A172 (cell line): ENCODE measurements around the gene MOB1A. TPM values are rescaled to one million over a fixed set of nuclear protein-coding genes. Genes with fewer than 3 reads are reported as not detected.
"Not testable (repeated sequence)": the region's sequence is repeated elsewhere in the genome, so short reads cannot be mapped to it uniquely, and the experiment has no call there.

ENCODE experiments used
- DNase-seq: peaks from one replicate; pipeline ENCODE4 v3.0.0-alpha.2; 2015; ENCODE audit warnings: low spot score
- total RNA-seq: library from RNA; depleted of rRNA; stranded (reverse); fragments of >200 nt; shearing (Covaris generic); gene quantifications from 2 replicates; pipeline ENCODE4 v1.2.3, GENCODE V29; 2014

Gene MOB1A
- total RNA-seq, 1 experiment from 2014 or later = 196 TPM

DNA sequence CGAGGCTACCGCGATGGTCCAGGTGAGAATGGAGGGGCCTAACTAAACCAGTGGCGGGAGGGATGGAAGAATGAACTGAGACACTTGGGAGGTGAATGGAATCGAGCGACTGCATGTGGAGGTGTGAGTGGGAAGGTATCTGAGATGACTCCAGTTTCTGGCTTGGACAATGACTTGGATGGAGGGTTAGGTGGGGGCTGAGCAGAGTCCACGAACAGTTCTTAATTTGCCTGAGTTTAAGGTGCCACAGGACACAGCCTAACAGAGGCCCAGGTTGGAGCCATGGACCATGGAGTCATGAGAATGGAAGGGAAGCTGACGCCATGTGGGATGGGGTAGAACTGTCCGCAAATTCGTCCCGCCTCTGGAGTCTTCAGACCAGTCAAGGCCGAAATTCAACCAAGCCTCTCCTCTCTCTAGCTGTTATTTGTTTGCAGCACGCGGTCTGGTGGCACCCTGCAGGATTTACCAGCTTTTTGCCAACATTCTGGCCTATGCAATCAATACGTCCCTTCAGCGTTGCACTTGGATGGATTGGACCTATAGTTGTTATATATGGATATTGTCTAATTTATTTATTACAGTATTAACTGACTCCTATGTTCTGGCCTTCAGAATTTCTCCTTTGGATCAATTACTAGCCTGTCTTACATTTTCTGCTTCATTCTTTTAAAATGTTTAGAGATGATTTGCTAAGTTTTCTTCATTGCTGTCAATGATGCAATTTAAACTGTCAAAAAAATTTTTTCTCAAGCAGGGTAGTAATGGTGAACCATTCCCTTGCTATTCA lies 30.0 kb downstream of the MOB1A start:
- DNase-seq = no peak

DNA sequence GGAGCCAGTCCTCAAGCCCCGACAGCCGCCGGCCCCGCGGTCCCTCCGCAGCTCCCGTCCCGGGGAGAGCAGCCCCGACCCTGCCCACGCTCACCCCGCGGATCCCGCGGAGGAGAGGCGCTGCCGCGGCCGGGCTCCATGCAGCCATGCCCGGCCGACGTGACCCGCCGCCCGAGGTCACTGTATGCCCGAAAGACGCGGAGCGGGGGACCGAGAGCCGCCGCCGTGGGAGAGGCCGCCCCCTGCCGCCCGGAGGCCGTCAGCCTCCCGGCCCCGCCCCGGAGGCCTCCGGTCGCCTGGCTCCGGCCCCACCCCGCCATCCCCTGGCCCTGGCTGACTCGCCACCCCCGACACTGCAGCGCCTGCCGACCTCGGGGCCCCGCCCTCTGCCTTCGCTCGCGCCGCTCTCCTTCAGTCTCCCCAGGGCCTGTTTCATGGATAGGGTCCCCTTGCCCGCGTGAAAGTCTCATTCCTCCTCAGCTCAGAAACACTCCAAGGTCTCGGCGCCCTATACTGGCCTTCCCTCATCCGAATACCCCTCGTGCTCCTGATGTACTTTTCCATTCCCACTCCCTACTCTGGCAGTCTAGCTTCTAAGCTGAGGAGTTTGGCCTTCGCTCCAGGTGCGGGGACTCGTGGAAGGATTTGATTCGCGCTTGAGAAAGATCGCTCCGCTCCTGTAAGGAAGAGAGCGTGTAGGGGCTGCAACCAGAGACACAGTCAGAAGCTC lies 30.8 kb downstream of the MOB1A start, which contains the start of gene BOLA3:
TSS of gene BOLA3 (minus strand) at position 186 of the 730 bp plus-strand sequence. CDS start at position 148, 38 bp downstream.
- DNase-seq = peak; percentile 62

DNA sequence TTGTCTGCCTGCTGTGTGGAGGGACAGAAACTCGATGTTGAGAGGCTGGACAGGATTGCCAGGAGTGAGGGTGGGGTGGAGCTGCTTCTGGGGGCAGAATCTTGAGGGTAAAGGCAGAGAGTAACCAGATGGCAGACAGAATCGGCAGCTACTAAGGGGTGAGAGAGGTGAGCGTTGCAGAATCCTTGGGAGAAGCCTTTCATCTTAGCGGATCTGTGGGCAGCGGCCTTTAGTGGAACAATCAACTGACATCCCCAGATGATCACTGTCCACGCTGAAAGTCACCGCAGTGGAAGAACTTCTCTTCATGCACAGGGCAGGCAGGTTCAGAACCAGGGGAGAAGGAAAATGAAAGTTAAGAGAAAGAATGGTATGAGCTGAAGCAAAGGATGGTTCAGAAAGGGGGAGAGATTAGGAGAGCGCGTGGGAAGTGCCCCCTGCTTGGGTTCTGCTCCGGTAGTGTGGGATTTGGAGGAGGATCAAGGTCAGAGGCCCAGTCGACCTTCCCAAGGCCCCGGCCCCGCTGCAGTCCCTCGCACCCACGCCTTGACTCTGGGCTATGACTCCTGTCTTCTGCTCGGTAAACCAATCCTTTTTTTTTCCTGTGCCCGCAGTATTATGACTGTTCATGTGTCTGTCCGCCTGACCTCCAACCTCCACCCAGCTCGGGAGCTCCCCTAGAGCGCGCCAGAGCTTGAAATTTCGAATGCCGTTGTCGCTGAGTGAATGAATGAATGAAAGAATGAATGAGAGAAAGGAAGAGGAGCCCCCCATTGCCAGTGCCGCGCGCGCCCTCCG lies 31.6 kb downstream of the MOB1A start:
- DNase-seq = peak; percentile 16

DNA sequence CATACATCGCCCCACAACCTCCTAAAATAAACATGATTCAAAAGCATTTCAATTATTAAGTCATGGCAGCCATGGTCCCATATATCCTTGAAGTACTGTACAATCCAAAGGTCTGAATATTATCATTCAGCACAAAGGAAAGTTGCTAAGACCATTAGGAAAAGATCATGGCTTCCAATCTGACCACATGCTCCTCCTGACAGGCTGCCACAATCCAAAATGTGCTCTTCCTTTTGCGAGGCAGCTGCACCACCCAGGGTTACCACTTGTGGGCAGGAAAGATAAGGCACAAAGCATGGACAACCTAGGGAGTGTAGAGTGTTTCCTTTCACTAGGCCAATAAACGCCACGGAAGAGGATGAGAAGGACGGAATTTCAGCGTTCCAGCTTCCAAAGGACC lies 36.3 kb downstream of the MOB1A start:
- no peak for DNase-seq

DNA sequence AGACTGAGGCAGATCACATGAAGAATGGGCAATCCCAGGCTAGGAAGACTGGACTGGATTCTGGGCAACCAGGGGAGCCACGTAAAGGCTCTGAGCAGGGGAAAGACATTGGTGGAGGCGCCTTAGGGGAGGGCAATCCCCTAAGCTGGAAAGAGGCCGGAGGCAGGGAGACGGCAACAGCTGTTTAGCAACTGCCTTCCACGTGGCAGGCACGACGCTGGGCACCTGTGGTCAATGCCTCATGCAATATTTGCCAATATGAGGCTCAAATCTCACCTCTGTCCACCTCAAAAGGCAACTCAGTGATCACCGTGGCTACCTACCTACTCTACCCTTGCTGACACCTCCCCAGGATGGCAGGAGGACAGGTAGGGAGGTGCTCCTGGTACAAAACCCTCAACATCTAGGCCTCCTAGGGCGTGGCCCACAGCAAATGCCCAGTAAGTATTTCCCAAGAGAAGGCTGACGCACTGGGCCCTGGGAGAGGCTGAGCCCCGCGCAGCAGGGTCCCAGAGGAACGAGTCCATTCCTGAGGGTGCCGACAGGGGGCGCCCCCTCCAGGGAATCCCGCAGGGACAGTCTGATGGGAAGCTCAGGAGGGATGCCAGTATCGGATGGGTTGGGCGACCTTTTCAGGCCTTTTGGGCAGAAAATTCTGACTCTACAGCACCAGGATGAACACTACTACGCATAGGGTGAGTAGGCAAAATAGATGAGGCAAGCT lies 39.9 kb downstream of the MOB1A start:
- no peak for DNase-seq

DNA sequence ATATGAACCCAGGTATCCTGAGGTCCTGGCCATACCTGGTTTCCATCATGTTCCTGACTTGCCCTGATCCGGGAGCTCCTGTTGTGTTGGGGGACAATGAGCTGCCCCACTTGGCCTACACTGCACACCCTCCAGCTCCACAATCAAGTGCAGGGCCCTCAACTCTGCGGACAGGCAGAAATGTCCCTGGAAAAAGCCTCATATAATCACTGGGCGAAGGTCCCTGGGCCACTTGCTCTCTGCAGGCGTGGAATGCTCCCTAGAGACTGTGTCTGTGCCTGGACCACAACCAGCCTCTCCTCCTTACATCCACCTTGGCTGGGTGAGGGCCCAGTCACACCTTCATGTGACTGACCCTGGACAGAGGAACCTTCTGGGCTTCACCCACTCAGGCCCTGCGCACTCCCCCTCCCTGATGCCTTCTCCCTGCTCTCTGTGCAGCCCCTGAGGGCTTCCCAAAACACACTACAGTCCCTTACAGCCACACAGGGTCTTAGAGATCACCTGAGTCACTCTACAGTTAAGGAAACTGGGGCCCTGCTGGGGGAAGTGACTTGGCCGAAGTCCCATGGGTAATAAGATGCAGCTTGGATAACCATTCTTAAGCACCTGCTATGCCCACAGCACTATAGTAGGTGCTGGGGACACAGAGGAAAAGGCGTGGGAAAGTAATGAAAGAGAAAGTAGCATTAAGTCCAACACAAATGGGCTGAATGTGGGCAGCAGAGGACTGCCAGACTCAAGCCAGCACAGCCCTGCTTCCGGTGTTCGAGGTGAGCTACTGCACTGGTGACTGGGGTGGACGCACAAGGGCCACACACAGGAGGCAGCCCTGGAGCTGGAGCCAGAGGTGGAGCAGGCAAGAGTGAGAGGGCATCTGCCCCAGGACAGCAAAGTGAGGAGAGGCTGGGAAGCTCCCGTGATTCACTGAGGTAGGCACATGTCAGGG lies 40.8 kb downstream of the MOB1A start:
- no peak for DNase-seq

DNA sequence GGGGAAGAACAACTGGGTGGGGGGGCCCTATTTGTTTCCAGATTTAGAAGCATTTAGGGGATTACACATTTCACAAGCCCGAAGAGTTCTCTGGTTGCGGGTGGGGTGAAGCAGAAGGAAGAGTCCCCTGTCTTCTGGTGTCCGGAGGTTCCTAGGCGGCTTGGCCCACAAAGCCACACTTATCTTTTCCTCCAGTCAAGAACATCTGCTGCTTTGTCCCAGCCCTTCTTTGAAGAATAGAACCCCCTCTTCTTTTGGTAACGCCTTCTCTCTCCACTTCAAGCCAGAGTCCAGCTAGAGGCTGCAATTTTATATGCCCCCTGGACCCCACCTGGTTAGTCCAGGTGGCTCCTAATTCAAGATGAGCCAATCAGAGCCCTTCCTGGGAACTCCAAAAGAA lies 46.8 kb downstream of the MOB1A start:
- no peak for DNase-seq

DNA sequence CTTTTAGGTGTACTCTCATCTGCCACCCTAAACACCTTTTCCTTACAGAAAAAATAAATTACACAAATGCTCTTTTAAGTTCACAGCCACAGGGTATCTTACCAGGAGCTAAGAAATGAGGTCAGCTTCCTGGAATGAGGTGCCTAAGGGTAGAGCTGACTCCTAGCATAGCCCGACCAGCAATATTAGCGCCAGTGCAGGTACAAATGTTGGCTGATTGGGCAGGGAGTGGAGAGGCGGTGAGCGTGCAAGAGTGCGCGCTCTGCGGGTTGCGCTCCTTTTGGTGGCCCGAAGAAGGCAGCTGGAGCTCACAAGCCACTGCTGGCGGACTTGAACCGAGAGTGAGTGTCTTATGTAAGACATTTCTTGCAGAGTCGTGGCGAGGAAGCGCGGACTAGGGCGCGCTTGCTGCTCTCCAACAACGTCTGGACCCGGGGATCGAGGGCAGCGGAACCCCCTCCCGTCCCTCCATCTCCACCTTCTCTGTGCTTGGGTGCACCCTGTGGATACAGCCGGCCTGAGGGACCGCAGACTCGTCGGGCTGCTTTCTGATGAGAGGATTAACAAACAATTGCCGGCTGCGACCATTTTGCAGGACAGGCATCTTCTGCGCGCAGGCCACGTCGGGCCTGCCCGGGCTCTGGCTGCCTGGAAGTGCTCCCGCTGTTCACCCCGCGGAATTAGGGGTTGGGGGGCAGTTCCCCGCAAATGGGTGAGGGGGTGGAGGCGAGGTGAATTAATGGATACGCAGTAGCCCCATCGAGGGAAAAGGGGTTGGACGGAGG lies 48.3 kb downstream of the MOB1A start:
- DNase-seq = no peak

DNA sequence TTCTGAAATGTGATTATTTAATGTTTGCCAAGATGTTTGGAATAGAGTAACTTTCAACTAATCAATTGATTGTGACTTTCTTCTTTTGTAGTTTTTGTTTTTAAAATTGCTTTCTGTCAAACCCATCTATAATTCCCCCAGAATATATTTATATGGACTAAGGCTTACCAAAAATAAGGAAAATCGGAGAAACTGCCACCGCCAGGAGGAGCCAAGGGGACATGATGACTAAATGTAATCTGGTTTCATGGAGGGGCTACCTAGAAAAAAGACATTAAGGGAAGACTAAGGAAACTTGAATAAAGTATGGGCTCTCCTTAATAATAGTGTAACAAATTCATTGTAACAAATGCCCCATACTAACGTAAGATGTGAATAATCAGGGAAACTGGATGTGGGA lies 50.5 kb downstream of the MOB1A start:
- no peak for DNase-seq

DNA sequence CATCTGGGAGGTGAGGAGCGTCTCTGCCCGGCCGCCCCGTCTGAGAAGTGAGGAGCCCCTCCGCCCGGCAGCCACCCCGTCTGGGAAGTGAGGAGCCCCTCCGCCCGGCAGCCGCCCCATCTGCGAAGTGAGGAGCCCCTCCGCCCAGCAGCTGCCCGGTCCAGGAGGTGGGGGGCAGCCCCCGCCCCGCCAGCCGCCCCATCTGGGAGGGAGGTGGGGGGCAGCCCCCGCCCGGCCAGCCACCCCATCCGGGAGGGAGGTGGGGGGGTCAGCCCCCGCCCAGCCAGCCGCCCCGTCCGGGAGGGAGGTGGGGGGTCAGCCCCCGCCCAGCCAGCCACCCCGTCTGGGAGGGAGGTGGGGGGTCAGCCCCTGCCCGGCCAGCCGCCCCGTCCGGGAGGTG lies 54.7 kb downstream of the MOB1A start:
- not testable (repeated sequence) for DNase-seq

DNA sequence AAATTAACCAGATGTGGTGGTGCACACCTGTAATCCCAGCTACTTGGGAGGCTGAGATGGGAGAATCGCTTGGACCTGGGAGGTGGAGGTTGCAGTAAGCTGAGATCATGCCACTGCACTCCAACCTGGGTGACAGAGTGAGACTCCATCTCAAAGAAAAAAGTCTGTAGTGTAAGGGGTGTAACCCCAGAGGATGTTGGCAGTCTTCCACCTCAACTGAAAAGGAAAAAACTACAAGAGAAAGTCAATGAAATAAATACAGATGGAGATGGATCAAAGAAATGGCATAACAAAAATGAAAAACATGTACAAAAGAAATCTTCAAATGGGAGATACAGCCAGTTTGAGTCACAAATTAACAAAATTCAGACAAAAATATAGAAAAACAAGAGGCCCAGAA lies 56.8 kb downstream of the MOB1A start:
- not testable (repeated sequence) for DNase-seq

DNA sequence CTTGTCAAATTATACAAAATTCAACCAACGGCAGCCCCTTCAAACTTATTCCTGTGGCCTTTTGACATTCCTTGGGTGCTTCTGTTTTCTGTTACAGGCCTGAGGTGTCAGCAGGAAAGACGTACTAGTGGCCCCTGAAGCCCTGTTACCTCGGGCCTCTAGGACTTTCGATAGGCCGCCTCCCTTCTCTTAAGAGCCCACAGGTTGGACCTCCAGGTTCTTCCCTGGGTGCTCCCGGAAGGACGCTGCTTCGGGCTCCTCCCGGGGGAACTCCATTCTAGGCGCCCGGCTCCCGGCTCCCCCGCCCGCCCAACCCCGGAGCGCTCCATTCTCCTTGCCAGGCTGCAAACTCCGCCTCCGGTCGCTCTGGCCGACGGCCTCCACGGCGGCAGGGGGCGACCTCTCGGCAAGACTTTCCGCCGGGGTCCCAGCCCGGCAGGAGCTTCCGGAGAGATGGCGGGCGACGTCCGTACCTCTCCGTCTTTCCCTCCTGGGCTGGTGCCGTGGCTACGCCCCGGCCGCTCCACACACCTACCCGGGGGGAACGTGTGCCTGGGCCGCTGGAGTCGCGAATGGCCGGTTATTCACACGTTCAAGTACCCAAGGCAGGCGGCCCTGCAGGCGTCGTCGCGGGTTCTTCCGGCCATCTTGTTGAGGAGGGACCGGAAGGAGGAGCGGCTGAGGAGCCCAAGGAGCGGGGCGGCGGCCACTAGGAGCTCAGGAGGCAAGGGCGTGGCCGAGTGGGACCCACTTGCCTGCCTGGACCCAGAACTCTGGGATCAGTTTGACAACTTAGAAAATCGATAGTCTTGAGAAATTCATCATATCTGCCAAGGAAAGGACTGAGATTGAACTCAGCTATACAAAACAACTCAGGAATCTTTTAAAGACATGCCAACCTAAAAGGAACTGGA lies 58.5 kb downstream of the MOB1A start:
- peak; percentile 82 for DNase-seq

DNA sequence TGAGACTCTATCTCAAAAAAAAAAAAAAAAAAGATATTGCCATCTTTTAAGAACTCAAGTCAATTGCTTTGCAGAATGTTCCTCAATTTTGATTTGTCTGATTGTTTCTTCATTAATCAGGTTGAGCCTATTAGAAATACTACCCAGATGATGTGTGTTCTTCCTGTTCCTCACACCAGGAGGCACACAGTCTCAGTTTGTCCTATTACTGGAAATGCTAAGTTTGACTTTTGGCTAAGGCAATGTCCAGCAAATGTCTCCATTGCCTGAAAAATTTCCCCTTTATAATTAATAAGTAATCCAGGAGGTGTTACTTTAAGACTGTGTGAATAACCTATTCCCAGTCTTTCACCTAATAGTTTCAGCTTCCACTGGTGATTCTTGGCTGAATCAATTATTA lies 59.3 kb downstream of the MOB1A start:
- DNase-seq = no peak

DNA sequence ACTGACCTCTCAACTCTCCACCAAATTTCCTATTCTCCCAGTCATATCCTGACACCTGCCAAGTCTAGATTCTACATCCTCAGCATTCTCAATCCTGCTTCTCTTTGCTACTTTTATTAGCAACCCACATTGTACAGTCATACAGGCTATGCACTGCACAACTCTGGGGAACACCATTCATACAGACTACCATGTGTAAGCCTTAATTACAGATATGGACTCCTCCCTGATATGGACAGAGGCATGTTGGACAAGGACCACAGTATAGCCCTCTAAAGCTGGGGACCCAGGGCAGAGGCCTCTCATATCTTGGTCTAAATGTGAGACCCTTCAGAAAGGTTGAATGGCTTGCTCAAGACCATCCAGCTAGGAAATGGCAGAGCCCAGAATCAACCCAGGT lies 67.3 kb downstream of the MOB1A start:
- DNase-seq = no peak

DNA sequence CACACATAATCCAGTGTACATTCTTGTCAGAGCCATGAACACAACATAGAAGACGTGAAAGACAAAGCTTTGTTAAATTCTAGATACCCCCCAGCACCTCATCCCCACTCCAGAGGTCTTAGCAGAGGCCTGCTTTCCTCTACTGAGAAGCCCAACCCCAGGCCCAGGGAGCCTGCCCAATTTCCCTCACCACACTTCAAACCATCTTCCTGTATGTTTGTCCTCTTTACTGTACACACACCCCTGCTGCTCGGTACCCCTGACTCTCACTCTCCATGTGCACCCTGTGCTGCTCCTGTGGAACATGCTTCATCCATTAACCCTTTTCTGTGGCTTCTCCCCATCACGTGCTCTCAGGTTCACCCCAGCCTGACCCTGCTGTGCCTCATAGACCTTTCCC lies 68.1 kb downstream of the MOB1A start:
- no peak for DNase-seq

DNA sequence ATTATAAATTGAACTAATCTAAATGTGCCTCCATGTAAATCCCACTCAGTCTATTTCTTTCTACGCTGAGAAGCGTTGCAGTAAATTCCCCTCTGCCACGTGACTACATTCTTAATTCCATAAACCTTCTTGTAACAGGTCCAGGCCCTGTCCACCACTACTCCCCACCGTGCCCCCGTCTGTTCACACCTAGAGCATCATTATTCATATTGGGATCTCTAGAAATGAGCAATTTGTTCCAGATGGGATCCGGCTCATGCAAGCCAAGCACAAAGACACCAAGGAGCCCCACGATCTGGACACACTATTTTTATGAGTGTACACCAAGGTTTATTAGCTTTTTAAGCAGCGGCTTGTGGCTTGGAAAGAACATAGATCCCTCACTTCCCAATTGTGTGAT lies 69.1 kb downstream of the MOB1A start:
- no peak for DNase-seq

DNA sequence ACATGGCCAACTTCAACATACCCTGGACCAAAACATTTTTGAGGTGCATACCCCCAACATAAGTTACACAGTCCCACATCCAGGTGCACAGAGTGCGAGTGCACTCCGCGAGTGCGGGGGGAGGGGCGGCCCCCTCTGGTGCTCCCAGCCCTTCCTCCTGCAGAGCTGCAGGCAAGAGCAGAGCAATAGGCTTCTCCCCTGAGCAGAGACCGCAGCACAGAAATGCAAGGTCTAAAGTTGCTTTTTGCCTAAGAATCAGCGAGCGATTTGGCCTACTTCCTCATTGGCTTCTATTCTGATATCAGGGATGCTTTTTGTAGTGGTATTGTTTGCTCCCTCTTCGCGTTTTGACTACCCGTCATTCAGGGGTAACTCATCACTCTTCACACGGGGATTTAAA lies 71.6 kb downstream of the MOB1A start:
- DNase-seq = no peak

DNA sequence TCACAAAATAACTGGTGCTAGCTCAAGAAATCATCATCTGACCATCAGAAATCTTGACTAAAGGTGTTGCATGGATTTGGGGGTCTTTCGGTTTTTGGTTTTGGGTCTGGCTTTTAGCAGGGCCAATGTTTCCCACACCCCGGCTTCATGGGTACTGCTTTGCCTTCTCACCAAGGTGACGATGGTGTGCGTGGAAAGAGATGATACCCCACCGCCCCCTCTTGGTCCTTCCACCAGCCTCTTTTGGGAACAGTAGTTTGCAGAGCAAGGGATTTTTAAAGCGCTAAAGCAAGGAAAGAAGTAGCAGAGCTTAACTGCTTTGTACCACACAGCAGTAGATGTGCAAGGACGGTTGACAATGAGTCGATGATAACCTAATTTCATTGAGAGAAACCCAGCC lies 73.3 kb downstream of the MOB1A start:
- no peak for DNase-seq

DNA sequence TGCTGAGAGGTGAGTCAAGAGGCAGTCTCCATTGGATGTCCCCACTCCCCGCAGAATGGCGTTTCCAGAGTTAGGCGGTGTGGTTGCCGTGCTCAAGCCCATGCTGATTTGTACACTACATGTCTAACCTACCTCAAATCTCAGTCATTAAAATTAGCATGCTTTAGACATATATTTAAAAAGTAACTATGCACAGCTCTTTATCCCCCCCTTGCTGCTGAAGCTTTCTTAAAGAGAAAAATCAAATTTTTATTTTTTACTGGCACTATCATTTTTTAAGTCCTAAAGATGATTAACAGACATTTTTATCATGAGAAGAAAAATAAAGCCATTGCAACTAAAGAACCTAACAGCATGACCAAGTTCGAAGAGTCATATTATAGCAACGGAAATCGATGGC lies 73.8 kb downstream of the MOB1A start:
- no peak for DNase-seq
